ENCODE results near the gene ARL14EPL.

DNA sequence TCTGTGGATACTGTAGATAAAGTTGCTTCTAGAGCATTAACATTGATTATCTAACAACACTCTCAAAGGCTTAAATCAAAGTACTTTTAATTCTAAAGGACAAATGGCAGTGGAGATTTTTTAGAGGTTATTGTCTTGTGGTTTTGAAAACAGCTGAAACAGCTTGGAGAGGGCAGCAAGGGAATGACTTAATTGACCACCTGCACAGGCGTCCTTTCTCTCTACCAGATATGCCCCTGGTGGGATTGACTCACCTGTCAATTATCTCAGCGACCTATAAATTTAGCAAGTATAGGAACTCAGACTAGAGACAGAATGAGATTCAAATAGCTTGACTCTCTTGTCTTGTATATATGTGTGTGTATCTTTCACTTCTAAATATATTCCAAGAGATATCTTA, 13.5 kb downstream of the ARL14EPL start:
- TF ChIP-seq POLR2AphosphoS5 (IDR thresholded peaks at IDR 0.05; ENCODE audit: borderline replicate concordance, low read depth, low read length) (no peak), EZH2 (IDR thresholded peaks at IDR 0.05) (no peak), FOXP2 (optimal IDR thresholded peaks at IDR 0.05; ENCODE audit: control extremely low read depth, extremely low read length, insufficient read depth) (no peak)
